GM08714 (cell line): ENCODE results near the gene ZNF595.
"Not testable (repeated sequence)": the region's sequence is repeated elsewhere in the genome, so short reads cannot be mapped to it uniquely, and the experiment has no call there.

Experiments
- H3K4me3 ChIP-seq: fragments of 200-500 bp; sonication (Bioruptor generic); 2 replicates; pipeline ENCODE4 v1.5.1; 2014; ENCODE audit warnings: mild to moderate bottlenecking, low read length, inconsistent platforms

The ZNF595 gene

DNA sequence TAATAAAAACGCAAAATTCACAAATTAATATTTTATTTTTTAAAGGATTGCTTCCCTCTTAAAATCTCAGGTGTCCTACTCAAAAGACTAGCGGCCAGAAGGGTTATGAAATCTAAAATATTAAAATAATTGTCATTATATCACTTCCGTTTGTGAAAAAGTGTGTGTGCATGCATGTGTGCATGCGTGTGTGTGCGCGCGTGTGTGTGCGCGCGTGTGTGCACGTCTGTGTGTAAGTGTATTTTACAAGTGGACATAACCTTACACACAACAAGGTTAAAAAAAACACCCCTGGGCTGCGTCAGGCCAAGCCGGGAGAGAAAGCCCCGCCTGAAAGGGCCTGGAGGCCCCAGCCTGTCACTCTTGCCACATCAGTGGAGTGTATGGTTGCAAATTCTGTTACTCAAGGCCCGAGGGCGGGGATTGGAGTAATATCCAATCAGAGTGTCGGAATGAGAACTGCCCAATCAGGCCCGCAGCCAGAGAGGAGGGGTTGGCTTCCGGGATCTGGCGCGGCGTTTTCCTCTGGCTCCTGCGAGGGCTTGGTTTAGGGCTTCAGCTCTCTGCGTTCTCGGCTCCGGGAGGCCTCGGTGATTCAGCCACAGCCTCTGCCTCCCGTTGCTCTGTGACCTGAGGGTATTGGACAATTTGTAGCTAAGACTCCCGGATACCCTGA is at the start of gene ZNF595:
ZNF595 (plus strand) TSS at position 518 of the 676 bp plus-strand sequence. CDS start 168 bp downstream, outside the sequence.
- peak within 1 kb of the TSS; percentile 1; the same call in 1 of the 2 replicates for H3K4me3 ChIP-seq

DNA sequence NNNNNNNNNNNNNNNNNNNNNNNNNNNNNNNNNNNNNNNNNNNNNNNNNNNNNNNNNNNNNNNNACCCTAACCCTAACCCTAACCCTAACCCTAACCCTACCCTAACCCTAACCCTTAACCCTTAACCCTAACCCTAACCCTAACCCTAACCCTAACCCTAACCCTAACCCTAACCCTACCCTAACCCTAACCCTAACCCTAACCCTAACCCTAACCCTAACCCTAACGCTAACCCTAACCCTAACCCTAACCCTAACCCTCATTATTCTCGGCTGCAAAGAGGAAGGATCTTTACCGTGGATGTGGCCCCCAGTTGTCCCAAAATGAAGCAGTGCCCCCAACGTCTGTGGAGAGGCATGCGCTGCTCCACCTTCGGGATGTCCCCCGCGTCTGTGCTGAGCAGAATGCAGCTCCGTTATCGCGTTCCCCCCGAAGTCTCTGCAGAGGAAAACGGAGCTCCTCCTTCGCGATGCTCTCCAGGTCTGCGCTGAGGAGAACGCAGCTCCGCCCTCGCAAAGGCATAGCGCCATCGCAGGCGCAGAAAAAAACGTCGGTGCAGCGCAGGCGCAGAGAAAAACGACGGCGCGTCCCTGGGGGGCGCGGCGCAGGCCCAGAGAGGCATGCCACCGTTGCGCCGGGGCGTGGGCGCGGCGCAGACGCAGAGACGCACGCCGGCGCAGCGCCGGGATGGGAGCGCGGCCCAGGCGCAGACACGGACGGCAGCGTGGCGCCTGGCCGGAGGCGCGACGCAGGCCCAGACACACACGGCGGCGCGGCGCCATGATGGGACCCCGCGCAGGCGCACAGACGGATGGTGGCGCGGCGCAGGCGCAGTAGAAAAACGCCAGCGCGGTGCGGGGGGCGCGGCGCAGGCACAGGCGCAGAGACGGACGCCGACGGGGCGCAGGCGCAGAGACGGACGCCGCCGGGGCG is 42.9 kb upstream of the ZNF595 start:
- H3K4me3 ChIP-seq, result peak overlapping the region; percentile 27; the same call in 1 of the 2 replicates

DNA sequence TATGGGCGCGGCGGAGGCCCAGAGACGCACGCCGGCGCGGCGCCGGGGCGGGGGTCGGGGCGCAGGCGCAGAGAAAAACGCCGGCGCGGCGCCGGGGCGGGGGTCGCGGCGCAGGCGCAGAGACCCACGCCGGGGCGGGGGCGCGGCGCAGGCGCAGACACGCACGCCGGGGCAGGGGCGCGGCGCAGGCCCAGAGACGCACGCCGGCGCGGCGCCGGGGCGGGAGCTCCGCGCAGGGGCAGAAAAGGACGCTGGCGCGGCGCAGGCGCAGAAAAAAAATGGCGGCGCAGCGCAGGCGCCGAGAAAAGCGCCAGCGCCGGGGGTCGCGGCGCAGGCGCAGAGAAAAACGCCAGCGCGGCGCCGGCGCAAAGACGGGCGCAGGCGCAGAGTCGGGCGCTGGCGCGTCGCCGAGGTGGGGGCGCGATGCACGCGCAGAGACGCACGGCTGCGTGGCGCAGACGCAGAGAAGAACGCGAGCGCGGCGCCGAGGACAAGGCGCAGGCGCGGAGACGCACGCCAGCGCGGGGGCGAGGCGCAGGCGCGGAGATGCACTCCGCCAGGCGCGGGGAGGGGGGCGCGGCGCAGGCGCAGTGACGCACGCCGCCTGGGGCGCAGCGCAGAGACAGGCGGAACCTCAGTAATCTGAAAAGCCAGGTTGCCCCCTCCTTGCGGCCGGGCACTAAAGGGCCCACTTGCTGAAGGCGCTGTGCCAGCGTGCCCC is 41.9 kb upstream of the ZNF595 start:
- H3K4me3 ChIP-seq, result peak overlapping the region; percentile 28; the same call in 1 of the 2 replicates

DNA sequence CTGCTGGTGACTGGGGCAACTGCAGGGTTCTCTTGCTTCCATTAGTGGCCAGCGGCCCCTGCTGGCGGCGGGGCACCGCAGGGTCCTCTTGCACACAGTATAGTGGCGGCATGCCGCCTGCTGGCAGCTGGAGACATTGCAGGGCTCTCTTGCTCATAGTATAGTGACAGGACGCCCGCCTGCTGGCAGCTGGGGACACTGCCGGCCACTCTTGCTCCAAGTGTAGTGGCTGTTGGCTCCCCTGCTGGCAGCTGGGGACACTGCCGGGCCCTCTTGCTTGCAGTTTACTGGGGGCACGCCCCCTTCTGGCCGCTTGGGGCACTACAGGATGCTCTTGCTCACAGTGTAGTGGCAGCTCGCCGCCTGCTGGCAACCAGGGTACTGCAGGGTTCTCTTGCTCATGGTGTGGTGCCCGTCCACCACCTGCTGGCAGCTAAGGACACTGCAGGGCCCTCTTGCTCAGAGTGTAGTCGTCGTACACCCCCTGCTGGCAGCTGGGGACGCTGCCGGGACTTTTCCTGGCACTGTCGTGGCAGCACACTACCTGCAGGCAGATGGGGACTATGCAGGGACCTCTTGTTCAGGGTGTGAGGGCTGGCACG is 41.2 kb upstream of the ZNF595 start:
- peak overlapping the region; percentile 28; the same call in 1 of the 2 replicates for H3K4me3 ChIP-seq

DNA sequence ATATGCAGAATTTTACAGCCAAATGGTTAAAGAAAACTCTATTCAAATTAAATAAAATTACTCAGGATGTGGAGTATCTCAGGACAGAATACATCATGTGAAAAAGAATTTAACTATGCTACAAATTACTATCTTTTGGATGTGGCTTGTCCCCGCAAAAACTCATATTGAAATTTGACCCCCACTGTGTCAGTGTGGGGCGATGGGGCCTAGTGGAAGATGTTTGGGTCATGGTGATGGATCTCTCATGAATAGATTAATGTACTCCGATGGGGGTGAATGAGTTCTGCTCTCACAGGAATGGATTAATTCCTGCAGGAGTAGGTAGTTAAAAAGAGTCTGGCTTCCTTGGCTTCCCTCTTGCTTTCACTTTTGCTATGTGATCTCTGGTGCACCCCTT is 35.0 kb upstream of the ZNF595 start:
- not testable (repeated sequence) for H3K4me3 ChIP-seq

DNA sequence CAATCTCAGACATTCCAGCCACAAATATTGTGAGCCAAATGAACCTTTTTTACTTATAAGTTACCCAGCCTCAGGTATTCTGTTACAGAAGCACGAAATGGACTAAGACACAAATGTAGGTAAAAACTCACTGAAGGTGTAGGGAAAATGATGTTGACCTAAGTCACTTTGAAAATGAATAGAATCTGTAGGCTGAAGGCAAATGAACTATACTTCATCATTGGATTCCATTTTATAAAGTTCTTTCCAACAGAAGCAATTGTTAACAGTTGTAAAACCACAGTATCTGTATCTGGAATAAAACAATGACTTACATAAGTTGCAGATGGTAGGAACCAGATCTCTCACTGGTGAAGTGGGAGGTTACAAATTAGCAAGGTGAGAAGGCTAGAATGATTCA is 34.5 kb upstream of the ZNF595 start:
- H3K4me3 ChIP-seq, result not testable (repeated sequence)

DNA sequence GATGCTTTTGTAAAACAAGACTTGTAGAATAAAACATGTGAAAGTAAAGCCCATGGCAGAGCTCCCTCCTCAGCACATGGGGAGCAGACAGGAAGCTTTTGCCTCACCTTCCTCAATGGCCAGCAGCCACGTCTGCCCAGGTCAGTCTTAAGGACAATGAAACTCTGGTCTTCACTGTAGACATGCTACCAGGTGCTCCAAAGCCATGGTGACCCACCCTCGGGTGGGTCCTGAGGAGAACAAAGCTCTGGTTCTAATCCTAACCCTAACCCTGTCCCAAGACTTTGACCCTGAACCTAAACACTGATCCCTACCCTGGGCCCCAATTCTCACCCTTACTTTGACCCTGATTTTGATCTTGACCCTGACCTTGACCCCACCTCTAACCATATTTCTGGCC is 30.2 kb upstream of the ZNF595 start:
- not testable (repeated sequence) for H3K4me3 ChIP-seq

DNA sequence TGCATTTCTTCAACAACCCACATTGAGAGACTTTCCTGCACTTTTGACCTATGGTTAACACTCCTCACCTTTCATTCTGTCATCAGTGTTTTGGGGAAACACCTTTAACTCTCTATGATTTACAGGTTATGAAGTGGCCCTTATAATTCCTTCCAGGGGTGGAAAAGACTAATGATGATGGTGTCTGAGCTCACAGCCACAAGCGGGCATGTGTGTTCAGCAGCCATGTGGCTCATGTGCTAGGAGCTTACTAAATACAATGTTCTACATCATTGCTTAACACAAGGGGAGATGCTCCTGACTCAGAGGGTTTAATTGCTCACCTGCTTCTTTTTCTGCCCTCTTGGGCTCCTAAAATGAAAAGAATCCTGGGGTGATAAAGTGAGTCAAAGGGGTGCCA is 28.8 kb upstream of the ZNF595 start:
- not testable (repeated sequence) for H3K4me3 ChIP-seq

DNA sequence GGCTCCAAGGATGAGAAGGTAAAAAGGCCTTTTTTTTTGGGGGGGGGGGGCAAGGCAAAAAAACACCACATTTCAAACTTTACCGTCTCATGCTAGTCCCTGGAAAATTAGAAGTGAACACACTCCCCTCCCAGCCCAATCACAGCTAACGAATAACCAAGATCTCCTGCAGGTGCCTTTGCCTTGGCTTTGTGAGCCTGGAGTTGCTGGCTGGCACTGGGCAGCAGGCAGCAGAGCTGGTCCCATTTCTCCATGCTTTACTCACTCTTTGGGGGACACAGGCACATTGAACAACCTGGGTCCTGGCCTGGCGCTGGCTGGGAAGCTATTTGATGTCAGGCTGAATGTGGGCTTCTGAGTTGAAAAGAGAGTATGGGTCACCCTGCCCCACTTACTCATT is 25.6 kb upstream of the ZNF595 start:
- not testable (repeated sequence) for H3K4me3 ChIP-seq

DNA sequence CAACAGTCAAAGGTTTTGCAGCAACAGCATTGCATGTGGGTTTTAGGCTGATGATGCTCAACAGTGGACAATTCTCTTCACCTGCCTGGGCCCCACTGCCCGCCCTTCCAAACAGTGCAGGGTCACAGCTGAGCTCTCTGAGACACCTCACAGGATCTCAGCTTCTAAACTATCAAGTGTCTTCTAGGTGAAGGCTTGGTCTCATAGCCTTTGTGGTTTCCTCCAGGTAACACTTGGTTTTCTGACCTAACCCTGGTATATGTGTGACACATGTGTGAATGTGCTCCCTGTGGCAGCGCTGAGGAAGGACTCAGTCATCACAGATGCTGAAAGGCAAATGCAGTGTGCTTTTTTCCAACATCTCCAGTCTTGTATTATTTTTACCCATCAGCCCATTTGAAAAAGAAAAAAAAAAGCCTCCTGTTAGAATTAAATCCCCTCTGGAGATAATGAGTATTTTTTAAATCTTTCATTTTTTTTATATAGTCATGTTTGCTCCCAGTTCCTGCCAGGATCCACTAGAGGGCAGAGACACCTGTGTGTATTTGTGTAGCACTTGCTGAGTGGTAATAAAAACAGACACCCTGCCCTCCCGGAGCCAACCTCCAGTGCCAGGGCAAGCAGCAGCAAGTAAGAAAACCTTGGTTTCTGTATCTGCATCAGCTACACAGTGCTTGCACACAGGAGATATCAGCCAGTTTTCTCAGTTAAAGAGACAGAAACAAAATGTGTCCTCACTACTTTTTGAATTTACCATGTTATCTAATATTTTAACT is 24.2 kb upstream of the ZNF595 start:
- H3K4me3 ChIP-seq, result not testable (repeated sequence)

DNA sequence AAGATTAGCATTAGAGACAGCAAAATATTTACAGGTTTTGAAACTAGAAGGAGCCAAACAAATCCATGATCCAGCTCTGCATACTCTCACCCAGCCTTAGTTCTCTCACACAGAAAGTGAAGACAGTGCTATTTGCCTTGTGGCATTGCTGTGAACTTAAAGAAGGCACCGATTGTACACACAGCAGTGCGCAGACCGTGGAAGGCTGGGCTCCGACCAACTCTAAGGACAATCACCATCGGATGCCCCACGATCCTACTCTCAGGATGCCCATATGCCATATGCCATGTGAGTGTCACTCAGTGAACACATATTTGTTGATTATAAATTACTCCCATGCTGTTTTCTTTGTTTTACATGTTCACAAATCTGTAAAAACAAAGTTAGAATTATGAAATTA is 19.8 kb upstream of the ZNF595 start:
- H3K4me3 ChIP-seq, result not testable (repeated sequence)

DNA sequence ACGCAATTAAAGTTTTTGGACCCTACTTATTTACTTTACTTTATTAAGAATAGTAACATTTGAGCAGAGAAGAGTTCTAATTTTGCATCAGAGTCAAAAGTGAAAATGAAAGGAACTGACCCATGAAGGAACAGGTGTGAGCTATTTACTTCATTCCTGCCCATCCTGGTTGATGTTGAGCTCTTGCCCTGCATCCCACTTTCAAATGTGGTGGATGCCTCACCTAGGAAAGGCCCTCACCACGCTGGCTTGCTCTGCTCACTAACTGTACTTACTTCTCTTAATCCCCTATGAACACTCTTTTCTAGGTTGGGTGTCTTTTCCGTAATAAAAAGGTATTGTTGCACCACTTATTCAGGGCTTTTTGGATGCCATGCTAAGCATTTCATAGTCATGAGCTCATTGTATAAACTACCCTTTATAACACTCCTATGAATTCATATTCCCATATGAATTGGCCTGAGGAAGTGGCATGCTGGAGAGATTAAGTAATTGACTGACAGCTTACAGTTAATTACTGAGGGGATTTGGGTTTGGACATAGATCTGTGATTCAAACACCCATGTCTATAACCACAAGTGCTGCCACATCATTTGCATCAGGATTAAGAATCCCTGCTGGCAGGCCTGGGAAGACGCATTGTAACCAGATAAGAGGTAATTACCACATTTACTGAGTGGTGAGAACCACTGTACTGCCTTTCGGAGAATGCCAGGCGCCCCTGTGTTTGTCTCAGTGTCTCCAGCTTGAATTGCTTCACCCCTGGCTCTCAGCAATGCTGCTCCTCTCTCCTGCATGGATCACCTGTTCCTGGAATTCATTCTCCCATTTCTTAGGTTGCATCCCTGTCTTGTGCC is 16.3 kb upstream of the ZNF595 start:
- not testable (repeated sequence) for H3K4me3 ChIP-seq

DNA sequence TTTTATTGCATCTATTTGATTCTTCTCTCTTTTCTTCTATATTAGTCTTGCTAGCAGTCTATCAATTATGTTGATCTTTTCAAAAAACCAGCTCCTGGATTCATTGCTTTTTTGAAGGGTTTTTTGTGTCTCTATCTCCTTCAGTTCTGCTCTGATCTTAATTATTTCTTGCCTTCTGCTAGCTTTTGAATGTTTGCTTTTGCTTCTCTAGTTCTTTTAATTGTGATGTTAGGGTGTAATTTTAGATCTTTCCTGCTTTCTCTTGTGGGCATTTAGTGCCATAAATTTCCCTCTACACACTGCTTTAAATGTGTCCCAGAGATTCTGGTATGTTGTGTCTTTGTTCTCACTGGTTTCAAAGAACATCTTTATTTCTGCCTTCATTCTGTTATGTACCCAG is 14.9 kb upstream of the ZNF595 start:
- not testable (repeated sequence) for H3K4me3 ChIP-seq

DNA sequence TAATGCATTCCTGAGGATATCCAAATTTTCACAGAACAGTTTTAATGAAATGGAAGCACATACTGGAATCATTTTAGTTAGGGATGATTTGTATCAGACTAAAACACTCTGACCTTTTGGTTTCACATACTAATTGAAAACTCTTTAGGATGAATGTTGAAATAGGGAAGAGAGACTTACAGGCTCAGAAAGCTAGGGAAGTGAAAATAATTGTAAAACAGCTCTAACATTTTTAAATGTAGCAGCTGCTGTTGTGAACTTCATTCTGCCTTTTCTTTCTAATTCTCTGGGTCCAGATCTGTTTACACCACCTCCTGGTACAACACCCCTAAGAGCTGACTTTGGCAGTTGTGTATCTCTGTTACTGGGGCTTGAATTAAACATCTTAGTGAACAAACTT is 9.7 kb upstream of the ZNF595 start:
- not testable (repeated sequence) for H3K4me3 ChIP-seq

DNA sequence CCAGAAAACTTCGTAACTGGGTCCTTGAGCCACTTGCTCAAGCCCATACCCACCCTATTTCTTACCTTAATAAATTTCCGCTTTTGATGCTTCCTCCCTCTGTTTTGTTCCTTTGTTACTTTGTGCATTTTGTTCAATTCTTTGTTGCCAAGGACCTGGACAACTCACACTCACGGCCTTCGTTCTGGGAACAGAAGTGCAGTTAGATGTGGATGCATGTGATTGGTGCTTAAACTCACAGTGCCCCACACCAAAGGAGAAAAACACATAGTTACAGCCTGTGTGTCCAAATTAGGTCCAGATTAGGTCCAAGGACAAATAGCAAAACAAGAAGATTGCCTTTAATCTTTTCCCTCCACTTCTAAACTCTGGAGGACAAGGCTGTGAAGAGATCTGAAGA is 1.9 kb upstream of the ZNF595 start:
- H3K4me3 ChIP-seq, result not testable (repeated sequence)

DNA sequence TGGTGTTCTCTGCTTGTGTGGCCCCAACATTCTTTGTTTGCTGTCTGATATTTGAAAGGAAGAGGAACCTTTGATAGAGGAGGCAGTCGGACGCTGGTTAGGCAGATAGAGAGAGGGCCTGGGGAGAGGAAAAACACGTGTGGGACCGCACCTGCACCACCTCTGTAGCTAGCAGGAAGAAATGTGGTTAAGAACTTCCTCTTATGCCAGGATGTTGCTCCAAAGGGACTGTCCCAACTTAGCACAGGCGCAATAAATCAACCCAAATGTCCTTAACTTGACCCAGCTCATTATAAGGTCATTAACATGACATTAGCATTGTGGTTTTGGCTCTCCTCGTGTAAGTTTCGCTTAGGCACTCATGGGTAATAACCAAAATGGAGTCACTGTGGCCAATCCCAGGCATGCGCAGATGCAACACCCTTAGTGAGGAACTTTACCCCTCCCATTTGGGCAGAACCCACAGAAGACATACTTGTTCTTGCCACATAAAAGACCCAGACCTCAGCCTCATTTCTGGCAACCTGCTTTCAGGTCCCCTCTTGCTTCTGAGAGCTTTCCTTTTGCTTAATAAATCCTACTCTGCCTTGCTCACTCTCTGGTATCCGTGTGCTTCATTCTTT is 1.4 kb upstream of the ZNF595 start:
- not testable (repeated sequence) for H3K4me3 ChIP-seq

DNA sequence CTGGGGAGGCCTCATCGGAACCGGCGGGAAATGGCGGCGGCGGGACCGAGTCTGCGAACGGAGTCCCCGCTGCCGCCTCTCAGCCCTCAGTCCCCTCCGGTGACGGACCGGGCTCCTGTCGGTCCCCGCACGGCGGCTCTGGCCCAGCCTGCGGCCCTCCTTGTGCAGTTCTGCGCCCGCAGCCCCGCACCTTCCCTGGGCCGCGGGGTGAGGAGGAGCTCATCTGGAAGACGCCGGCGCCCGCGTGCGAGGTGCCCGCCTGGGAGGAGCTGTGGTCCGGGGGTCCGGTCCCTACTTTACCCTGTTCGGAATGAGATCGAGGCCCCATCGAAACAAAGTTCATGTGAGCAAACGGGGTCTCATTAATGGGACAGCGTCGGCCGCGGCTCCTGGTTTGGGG is 400 bp downstream of the ZNF595 start:
- peak overlapping the region; percentile 1; the same call in 1 of the 2 replicates for H3K4me3 ChIP-seq

DNA sequence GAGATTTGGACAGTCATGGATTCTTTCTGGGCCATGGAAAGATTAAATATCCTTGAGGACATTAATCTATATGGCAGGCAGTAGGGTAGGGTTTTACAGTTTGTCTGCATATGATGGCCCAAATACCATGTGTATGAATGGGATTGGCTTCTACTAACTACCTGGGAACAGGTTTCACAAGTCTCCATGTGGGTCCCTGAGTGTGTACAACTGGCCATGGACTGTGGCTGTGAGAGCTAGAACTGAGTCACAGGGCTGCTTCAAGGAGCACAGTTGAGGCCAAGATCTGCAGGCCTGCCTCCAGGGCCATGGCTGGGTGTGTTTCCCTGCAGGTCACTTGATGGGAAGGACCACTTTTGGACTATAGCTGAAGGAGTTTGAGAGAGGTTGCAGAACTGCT is 11.6 kb downstream of the ZNF595 start:
- not testable (repeated sequence) for H3K4me3 ChIP-seq
